ENCODE measurements around the gene SPI1. TPM values are rescaled to one million over a fixed set of nuclear protein-coding genes. Genes with fewer than 3 reads are reported as not detected.
A peak's percentile ranks its signal among the peaks of the same experiment; 100 is the strongest.

Gene SPI1
- total RNA-seq, 1 donor from 2014 or later = not detected

DNA sequence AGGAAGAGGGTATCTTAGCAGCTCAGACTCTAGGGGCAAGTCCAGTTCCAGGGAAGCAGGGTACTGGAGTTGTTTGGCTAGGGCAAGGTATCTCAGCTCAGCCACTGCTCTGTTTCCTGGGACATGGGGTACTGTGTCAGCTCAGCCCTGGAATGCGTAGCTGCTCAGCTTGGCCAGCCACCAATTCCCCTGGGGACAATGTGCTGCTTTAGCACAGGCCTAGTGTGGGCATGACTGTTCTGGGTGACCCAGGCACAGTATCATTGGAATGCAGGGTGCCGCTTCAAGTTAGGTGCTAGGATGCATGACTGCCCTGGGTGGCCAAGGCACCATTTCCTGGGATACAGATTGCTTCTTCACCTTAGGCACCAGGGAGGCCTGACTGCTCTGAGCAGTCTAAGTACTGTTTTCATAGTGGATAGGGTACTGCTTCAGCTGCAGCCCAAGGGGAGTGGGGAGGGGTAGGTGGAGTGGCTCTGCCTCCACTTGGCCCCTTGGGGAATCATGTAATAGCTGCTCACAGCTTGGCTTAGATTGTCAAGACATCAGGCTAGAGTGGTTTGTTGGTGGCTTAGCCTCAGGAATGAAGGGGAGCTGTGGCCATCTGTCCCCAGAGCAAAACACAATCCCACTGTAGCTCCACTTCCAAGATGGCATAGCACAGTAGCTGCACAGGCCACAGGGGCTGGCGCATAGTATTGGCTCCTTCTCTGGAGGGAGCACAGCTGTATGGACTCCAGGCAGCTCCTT lies 72.4 kb downstream of the SPI1 start:
- Mint-ChIP-seq H3K27ac (ENCODE audit: unreplicated experiment) (peak overlapping the region; percentile 50), H3K9me3 (peaks cover 8% of the 10 kb centered on the region), H3K4me1 (peaks cover 7% of the 10 kb centered on the region), H3K4me3 (no peak overlapping the region), H3K36me3 (ENCODE audit: low read depth) (peaks cover 30% of the 10 kb centered on the region), H3K27me3 (ENCODE audit: low read depth) (no peaks in the 10 kb centered on the region)
- no peak for DNase-seq (ENCODE audit: low read depth, low spot score)
- TF ChIP-seq, protein P1, sequence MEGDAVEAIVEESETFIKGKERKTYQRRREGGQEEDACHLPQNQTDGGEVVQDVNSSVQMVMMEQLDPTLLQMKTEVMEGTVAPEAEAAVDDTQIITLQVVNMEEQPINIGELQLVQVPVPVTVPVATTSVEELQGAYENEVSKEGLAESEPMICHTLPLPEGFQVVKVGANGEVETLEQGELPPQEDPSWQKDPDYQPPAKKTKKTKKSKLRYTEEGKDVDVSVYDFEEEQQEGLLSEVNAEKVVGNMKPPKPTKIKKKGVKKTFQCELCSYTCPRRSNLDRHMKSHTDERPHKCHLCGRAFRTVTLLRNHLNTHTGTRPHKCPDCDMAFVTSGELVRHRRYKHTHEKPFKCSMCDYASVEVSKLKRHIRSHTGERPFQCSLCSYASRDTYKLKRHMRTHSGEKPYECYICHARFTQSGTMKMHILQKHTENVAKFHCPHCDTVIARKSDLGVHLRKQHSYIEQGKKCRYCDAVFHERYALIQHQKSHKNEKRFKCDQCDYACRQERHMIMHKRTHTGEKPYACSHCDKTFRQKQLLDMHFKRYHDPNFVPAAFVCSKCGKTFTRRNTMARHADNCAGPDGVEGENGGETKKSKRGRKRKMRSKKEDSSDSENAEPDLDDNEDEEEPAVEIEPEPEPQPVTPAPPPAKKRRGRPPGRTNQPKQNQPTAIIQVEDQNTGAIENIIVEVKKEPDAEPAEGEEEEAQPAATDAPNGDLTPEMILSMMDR (conservative IDR thresholded peaks at IDR 0.05) = no peak

Small RNA genes within 50 kb of the gene (microRNA-seq; reads per million reads assigned to microRNA genes)
- not detected for gene MIR4487

Other genes with a start within 250 kb of the SPI1 start
- gene ARFGAP2, start 201.7 kb downstream of the SPI1 start, total RNA-seq = 108 and 110 TPM in 2 replicates
- 56.4 and 57.0 TPM in 2 replicates for gene PACSIN3, start 192.1 kb downstream of the SPI1 start, total RNA-seq
- 32.2 and 33.9 TPM in 2 replicates for gene DDB2, start 163.6 kb downstream of the SPI1 start, total RNA-seq
- gene ACP2, start 129.7 kb downstream of the SPI1 start, total RNA-seq = 41.0 and 41.7 TPM in 2 replicates
- 15.2 and 19.1 TPM in 2 replicates for gene NR1H3, start 120.6 kb downstream of the SPI1 start, total RNA-seq
- 56.2 and 59.2 TPM in 2 replicates for gene MADD, start 108.4 kb downstream of the SPI1 start, total RNA-seq
- not detected in 2 replicates for gene MYBPC3, start 25.8 kb downstream of the SPI1 start, total RNA-seq
- 34.5 and 36.0 TPM in 2 replicates for gene SLC39A13, start 30.0 kb upstream of the SPI1 start, total RNA-seq
- 197 and 205 TPM in 2 replicates for gene PSMC3, start 47.9 kb upstream of the SPI1 start, total RNA-seq
- gene RAPSN, start 70.6 kb upstream of the SPI1 start, total RNA-seq = 0.16 and 0.50 TPM in 2 replicates
- 176 and 180 TPM in 2 replicates for gene CELF1, start 174.6 kb upstream of the SPI1 start, total RNA-seq
- gene PTPMT1, start 187.1 kb upstream of the SPI1 start, total RNA-seq = 41.8 and 47.0 TPM in 2 replicates
- gene KBTBD4, start 200.4 kb upstream of the SPI1 start, total RNA-seq = 15.4 and 16.6 TPM in 2 replicates
- gene NDUFS3, start 200.5 kb upstream of the SPI1 start, total RNA-seq = 172 and 178 TPM in 2 replicates
- gene FAM180B, start 208.1 kb upstream of the SPI1 start, total RNA-seq = 0.35 and 0.50 TPM in 2 replicates
- gene C1QTNF4, start 215.9 kb upstream of the SPI1 start, total RNA-seq = 18.9 and 21.4 TPM in 2 replicates